ENCODE data around the gene HSPB8.

DNA sequence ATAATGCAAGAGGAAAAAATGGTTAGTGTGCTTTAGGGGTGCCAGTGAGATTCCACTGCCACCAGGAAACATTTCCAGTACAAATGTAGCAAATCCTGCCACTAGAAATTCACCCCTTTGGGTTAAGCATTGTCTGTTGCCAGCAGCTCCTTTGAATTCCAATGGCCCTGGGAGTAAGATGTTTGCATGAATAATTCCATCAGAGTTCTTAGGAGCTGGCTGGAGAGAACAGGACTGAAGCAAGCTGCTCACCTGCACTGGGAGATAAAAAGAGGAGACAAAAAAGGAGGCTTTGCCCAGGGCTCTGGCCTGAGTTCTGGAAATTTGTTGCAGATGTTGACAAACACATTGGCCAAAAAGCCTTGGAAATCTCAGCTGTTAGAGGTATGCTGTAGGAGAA lies 57.6 kb downstream of the HSPB8 start:
- no peak for TF ChIP-seq CTCF (conservative IDR thresholded peaks at IDR 0.05; ENCODE audit: low read length)
- no peak for TF ChIP-seq EZH2phosphoT487 (IDR thresholded peaks at IDR 0.05; ENCODE audit: borderline replicate concordance, low read depth, low read length)
